GM21390 (cell line): Measurements from ENCODE around the gene RANBP3.
"Not testable (repeated sequence)": the region's sequence is repeated elsewhere in the genome, so short reads cannot be mapped to it uniquely, and the experiment has no call there.

Experiments used
- ATAC-seq: cut with Tn5 transposase; IDR thresholded peaks from one replicate; pipeline ENCODE4 v1.9.1; 2021; ENCODE audit not compliant: unreplicated experiment

The RANBP3 gene

GRCh38 chr19:5889288-5889971 lies 88.5 kb downstream of the RANBP3 start:
- no peak for ATAC-seq

DNA sequence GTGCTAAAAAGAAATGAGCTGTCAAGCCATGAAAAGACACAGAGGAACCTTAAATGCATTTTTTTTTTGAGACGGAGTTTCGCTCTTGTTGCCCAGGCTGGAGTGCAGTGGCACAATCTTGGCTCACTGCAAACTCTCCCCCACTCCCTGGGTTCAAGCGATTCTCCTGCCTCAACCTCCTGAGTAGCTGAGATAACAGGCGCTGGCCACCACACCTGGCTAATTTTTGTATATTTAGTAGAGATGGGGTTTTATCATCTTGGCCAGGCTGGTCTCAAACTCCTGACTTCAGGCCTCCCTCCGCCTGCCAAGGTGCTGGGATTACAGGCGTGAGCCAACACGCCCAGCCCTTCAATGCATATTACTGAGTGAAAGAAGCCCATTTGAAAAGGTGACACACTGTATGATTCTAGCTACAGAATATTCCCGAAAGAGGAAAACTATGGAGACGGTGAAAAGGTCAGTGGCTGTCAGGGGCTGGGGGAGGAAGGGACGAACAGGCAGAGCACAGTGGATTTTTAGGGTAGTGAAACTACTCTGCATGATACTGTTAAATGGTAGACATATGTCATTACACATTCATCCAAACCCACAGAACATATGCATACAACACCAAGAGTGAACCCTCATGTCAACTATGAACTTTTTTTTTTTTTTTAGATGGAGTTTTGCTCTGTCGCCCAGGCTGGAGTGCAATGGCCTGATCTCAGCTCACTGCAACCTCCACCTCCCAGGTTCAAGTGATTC lies 93.7 kb downstream of the RANBP3 start:
- not testable (repeated sequence) for ATAC-seq

- ATAC-seq: not testable (repeated sequence)
These were observed 94.6 kb downstream of the RANBP3 start for GRCh38 chr19:5883157-5883873.

DNA sequence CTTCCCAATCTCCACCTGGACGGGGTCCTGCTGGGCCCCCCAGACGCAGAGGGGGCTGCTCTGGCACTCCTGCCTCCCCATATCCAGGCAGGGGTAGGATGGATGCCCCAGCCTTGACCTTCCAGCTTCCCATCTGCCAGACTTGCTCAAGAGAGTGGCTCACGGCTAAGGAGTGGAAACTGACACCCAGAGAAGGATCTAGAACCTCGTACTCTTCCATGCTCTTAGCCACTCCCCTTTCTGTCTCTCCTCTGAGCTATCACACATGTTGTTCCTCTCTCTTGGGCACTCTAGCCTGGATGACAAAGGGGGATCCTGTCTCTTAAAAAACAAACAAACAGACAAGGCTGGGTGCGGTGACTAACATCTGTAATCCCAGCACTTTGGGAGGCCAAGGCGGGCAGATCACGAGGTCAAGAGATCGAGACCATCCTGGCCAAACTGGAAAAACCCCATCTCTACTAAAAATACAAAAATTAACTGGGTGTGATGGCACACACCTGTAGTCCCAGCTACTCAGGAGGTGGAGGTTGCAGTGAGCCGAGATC lies 95.4 kb downstream of the RANBP3 start:
- no peak for ATAC-seq

- ATAC-seq: no peak
These were observed 96.2 kb downstream of the RANBP3 start for GRCh38 chr19:5881543-5882299.

DNA sequence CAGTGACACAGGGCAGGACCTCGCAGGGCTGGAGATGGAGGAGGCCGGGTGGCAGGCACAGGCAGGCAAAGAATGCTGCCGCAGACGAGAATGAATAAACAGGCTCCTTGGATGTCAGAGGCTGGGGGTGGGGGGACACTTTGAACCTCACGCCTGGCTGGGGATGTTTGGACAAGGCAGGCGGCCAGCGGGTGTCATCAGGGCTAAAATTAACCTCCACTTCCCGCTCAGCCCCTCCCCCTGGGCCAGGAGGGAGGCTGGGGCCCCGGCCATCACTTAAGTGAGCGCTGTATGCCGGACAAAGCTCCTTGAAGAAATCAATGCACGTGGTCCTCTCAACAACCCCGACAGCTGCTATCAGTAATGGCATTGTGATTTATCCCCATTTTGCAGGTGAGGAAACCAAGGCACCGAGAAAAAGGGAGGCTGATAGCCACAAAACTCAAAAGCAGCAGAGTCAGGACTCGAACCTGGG lies 97.3 kb downstream of the RANBP3 start:
- ATAC-seq: no peak

GRCh38 chr19:5880196-5880595 lies 97.7 kb downstream of the RANBP3 start:
- ATAC-seq: no peak

GRCh38 chr19:5877882-5878281 lies 100.1 kb downstream of the RANBP3 start:
- no peak for ATAC-seq

DNA sequence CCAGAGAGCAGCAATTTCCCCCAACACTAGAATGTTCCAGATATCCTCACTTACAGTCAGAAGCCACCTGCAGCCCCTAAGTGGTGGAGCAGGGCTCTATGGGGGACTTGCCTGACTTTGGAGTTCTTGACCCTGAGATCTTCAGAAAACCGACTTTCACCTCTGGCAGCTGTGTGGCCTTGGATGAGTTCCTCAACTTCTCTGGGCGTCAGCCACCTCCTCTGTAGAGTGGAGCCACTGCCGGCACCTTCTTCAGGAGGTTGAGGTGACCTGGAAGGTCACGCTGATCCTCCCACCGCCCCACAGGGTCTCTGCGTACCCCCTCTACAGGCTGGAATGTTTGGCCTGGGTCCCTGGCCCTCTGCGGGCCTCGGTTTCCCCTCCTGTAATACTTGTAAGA lies 100.5 kb downstream of the RANBP3 start:
- no peak for ATAC-seq

GRCh38 chr19:5874496-5874895 lies 103.4 kb downstream of the RANBP3 start:
- ATAC-seq: not testable (repeated sequence)

DNA sequence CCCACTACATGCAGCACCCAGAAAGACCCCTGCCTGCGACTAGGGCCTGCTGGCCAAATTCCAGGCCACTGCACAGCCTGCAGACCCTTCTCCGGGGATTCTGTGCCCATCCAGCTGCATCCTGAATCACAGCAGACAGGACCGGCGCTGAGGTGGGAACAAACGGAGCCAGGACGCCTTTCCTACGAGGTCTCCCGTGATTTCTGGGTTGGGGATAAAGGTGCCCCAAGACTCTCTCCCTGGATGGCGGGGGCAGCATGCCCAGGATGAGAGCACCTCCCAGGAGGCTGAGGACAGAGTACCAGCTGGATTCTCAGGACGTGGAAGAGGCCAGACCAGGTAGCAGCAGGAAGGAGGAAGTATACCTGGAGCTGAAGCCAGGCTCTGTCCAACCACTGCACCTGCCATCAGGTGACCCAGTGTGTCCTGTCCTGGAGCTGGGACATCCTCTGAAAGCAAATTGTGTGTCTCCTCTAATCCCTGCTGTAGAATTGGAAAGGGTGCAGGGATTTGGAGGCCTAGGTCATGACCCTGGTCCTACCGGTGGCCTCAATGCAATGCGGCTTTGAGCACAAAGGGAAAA lies 104.2 kb downstream of the RANBP3 start:
- no peak for ATAC-seq

GRCh38 chr19:5870986-5871394 lies 107.0 kb downstream of the RANBP3 start:
- ATAC-seq: no peak

DNA sequence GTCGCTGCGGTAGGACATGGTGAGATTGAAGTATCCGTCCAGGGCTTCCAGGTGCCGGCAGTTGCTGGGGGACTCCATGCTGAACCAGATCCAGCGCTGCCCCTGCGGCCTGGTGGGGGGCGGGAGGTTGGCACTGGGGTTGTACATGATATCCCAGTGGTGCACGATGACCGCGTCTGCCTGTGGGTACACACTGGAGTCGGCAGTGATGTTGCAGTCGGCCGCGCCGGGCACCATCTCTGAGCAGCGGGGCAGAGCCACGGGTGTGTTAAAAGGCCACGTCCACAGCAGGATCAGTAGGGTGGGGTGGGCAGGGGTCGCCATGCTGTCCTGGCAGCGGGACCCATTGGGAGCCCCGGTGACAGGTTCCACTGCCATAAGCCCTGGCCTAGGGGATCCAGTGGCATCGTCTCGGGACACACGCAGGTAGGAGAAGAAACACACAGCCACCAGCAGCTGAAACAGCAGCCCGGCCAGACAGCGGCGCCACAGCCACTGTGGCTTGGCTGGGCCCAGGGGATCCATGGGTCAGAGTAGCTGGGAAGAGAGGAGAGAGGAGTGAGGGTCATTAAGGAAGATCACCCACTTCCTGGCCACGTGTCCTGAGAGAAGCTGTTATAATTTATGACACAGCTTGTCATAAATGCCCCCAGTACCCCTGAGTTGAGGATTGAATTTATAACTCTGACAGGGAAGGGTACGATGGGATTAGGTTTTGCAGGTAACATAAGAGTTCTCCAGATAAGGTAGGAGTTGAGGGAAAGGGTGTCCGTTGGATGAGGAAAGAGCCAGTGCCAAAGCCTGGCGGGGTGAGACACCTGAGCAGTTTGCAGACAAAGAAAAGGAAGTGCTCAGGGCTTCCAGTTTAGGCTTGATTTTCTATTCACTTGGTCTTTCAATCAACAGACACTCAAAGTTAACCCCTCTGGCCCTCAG lies 110.5 kb downstream of the RANBP3 start:
- no peak for ATAC-seq
